ENCODE data around the gene VPS37D. TPM values are rescaled to one million over a fixed set of nuclear protein-coding genes. Genes with fewer than 3 reads are reported as not detected.

The VPS37D gene
- polyA plus RNA-seq, 1 donor (not counting 4 experiments of a cell fraction or from before 2014, with no cell fraction given), result 0.81 TPM

DNA sequence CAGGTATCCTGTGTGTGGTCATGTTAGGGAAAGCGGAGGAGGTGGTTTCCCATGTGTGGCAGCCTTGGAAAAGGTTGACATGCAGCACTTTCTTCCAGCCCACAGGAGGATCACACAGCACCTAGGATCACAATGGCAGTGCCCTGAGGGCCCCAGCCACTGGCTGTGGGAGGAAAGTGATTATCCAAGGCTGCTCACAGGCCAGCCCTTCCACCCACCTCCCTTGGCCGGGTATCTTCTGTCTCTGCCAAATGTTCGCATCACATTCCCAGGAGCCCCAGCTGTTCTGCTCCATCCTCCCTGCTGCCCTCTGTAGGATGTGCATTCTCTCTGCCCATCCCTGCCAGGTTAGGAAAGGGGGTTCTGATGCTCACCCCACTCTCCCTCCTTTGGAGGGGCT is 40.8 kb upstream of the VPS37D start:
- Histone ChIP-seq H3K4me2 (ENCODE audit: control insufficient read depth, extremely low read depth, insufficient read depth, low read depth, low read length) (no peak overlapping the region), H3K9me1 (ENCODE audit: control insufficient read depth, extremely low read depth, insufficient read depth, low read length) (no peaks in the 10 kb centered on the region), H3K27ac (ENCODE audit: control insufficient read depth, insufficient read depth, low read length) (no peak overlapping the region), H4K20me1 (ENCODE audit: control insufficient read depth, extremely low read depth, insufficient read depth, low read length) (no peaks in the 10 kb centered on the region), H3K9ac (ENCODE audit: control insufficient read depth, extremely low read depth, insufficient read depth, low read length) (no peak overlapping the region), H3K9me3 (ENCODE audit: control insufficient read depth, low read depth, low read length) (no peaks in the 10 kb centered on the region), H3K36me3 (ENCODE audit: control insufficient read depth in 2 of 2, extremely low read depth in 1 of 2, insufficient read depth in 2 of 2, low read length in 2 of 2) (no peaks in the 10 kb centered on the region), H3K4me1 (ENCODE audit: control insufficient read depth, extremely low read depth, insufficient read depth, low read length) (peaks cover 8% of the 10 kb centered on the region), H3K27me3 (ENCODE audit: control insufficient read depth, extremely low read depth, insufficient read depth, low read length) (peaks cover 46% of the 10 kb centered on the region), H3K79me2 (ENCODE audit: control insufficient read depth, insufficient read depth, low read length) (no peaks in the 10 kb centered on the region), H3K4me3 (ENCODE audit: control insufficient read depth in 2 of 3, extremely low read depth in 1 of 3, insufficient read depth in 2 of 3, low read depth in 1 of 3, low read length in 3 of 3) (no peak overlapping the region), H2AFZ (ENCODE audit: control insufficient read depth, low read length) (no peak overlapping the region)
- dilution Hi-C loops (cut with MboI; ENCODE audit: extremely low pct_ligation_motif_present, low sequenced_read_pairs), result no loop called here
- no peak for FAIRE-seq
- DNase-seq (ENCODE audit: low read depth, low spot score), result no peak
- TF ChIP-seq, protein P1, sequence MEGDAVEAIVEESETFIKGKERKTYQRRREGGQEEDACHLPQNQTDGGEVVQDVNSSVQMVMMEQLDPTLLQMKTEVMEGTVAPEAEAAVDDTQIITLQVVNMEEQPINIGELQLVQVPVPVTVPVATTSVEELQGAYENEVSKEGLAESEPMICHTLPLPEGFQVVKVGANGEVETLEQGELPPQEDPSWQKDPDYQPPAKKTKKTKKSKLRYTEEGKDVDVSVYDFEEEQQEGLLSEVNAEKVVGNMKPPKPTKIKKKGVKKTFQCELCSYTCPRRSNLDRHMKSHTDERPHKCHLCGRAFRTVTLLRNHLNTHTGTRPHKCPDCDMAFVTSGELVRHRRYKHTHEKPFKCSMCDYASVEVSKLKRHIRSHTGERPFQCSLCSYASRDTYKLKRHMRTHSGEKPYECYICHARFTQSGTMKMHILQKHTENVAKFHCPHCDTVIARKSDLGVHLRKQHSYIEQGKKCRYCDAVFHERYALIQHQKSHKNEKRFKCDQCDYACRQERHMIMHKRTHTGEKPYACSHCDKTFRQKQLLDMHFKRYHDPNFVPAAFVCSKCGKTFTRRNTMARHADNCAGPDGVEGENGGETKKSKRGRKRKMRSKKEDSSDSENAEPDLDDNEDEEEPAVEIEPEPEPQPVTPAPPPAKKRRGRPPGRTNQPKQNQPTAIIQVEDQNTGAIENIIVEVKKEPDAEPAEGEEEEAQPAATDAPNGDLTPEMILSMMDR (optimal IDR thresholded peaks at IDR 0.05 in 1 of 3, IDR thresholded peaks at IDR 0.05 in 1 of 3, conservative IDR thresholded peaks at IDR 0.05 in 1 of 3; ENCODE audit: extremely low read depth in 1 of 3, insufficient read depth in 2 of 3, low read length in 3 of 3), result peak in 2 of 3 experiments; percentile 24 to 54
- no peak for TF ChIP-seq EZH2 (IDR thresholded peaks at IDR 0.05; ENCODE audit: low read length)

DNA sequence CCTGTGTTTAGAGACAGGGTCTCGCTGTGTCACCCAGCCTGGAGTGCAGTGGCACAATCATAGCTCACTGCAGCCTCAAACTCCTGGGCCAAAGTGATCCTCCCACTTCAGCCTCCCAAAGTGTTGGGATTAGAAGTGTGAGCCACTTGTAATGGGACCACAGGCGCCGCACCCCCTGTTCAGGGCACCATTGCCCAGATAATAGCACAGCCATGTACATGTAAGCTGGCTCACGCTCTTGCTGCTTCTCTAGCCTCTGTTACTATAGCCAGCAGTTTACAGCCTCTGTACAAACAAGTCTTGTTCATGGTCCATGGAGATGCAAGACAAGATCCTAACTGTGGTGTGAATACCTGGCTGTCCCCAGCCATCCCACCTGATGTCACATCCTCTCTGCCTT is 39.1 kb upstream of the VPS37D start:
- Histone ChIP-seq H3K36me3 (ENCODE audit: control insufficient read depth in 2 of 2, extremely low read depth in 1 of 2, insufficient read depth in 2 of 2, low read length in 2 of 2) (no peaks in the 10 kb centered on the region), H2AFZ (ENCODE audit: control insufficient read depth, low read length) (no peak overlapping the region), H3K9me3 (ENCODE audit: control insufficient read depth, low read depth, low read length) (no peaks in the 10 kb centered on the region), H4K20me1 (ENCODE audit: control insufficient read depth, extremely low read depth, insufficient read depth, low read length) (no peaks in the 10 kb centered on the region), H3K9me1 (ENCODE audit: control insufficient read depth, extremely low read depth, insufficient read depth, low read length) (no peaks in the 10 kb centered on the region), H3K79me2 (ENCODE audit: control insufficient read depth, insufficient read depth, low read length) (no peaks in the 10 kb centered on the region), H3K4me2 (ENCODE audit: control insufficient read depth, extremely low read depth, insufficient read depth, low read depth, low read length) (no peak overlapping the region), H3K27me3 (ENCODE audit: control insufficient read depth, extremely low read depth, insufficient read depth, low read length) (peaks cover 35% of the 10 kb centered on the region), H3K4me1 (ENCODE audit: control insufficient read depth, extremely low read depth, insufficient read depth, low read length) (no peaks in the 10 kb centered on the region), H3K4me3 (ENCODE audit: control insufficient read depth in 2 of 3, extremely low read depth in 1 of 3, insufficient read depth in 2 of 3, low read depth in 1 of 3, low read length in 3 of 3) (no peak overlapping the region), H3K9ac (ENCODE audit: control insufficient read depth, extremely low read depth, insufficient read depth, low read length) (no peak overlapping the region), H3K27ac (ENCODE audit: control insufficient read depth, insufficient read depth, low read length) (no peak overlapping the region)
- no peak for FAIRE-seq
- DNase-seq (ENCODE audit: low read depth, low spot score), result no peak
- dilution Hi-C loops (cut with MboI; ENCODE audit: extremely low pct_ligation_motif_present, low sequenced_read_pairs), result no loop called here
- TF ChIP-seq, protein P1 (optimal IDR thresholded peaks at IDR 0.05 in 1 of 3, IDR thresholded peaks at IDR 0.05 in 1 of 3, conservative IDR thresholded peaks at IDR 0.05 in 1 of 3; ENCODE audit: extremely low read depth in 1 of 3, insufficient read depth in 2 of 3, low read length in 3 of 3), result no peak
- TF ChIP-seq EZH2 (IDR thresholded peaks at IDR 0.05; ENCODE audit: low read length), result no peak
